DOHH2 (cell line): Measurements from ENCODE around the gene PDE3B.

Experiments
- EZH2phosphoT487 ChIP-seq: fragments of 200-600 bp; sonication (generic); IDR thresholded peaks from 2 replicates; pipeline ENCODE4 v1.6.1; 2017; ENCODE audit warnings: borderline replicate concordance, mild to moderate bottlenecking, antibody characterized with exemption, low read length, moderate library complexity, mixed read lengths
- TF ChIP-seq, protein P1 (sequence below): fragments of 200-600 bp; sonication (generic); IDR thresholded peaks from one replicate; pipeline ENCODE4 v1.5.1; 2014; ENCODE audit warnings: antibody characterized with exemption, mild to moderate bottlenecking, low read depth, low read length; ENCODE audit not compliant: poor library complexity, severe bottlenecking

DNA sequence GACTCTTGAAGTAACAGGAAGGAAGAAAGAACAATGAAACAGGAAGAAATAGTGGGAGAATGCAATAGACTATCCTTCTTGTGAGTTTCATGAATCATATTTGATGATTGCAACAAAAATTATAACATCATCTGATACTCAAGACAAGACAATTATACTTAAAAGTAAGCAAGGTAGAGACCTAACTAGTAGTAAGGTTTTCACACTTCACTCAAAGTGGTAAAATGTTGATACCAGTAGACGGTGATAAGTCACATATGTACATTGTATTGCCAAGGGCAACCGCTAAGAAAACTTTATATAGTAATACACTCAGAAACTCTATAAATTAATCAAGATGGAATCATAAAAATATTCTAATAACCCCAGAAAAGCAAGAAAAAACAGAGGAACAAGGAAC, 140.6 kb downstream of the PDE3B start:
- TF ChIP-seq, protein P1, sequence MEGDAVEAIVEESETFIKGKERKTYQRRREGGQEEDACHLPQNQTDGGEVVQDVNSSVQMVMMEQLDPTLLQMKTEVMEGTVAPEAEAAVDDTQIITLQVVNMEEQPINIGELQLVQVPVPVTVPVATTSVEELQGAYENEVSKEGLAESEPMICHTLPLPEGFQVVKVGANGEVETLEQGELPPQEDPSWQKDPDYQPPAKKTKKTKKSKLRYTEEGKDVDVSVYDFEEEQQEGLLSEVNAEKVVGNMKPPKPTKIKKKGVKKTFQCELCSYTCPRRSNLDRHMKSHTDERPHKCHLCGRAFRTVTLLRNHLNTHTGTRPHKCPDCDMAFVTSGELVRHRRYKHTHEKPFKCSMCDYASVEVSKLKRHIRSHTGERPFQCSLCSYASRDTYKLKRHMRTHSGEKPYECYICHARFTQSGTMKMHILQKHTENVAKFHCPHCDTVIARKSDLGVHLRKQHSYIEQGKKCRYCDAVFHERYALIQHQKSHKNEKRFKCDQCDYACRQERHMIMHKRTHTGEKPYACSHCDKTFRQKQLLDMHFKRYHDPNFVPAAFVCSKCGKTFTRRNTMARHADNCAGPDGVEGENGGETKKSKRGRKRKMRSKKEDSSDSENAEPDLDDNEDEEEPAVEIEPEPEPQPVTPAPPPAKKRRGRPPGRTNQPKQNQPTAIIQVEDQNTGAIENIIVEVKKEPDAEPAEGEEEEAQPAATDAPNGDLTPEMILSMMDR, result no peak
- TF ChIP-seq EZH2phosphoT487, result no peak
